ENCODE data around the gene SCGB1D1. TPM values are rescaled to one million over a fixed set of nuclear protein-coding genes. Genes with fewer than 3 reads are reported as not detected.

The SCGB1D1 gene
- total RNA-seq, 1 donor from 2014 or later: not detected

- Histone ChIP-seq H3K27ac (no peak overlapping the region), H3K79me2 (ENCODE audit: low read depth) (no peaks in the 10 kb centered on the region), H3K4me2 (no peak overlapping the region), H3K4me3 (no peak overlapping the region), H3K9ac (no peak overlapping the region), H3K27me3 (no peaks in the 10 kb centered on the region), H4K20me1 (ENCODE audit: low read depth) (no peaks in the 10 kb centered on the region), H3K36me3 (no peaks in the 10 kb centered on the region), H2AFZ (replicated peaks) (no peak overlapping the region), H3K4me1 (no peaks in the 10 kb centered on the region), H3F3A (ENCODE audit: low read depth) (peaks cover 7% of the 10 kb centered on the region), H3K9me3 (ENCODE audit: low read depth) (no peaks in the 10 kb centered on the region)
- no peak overlapping the region for H3K27ac Mint-ChIP-seq
- no peaks in the 10 kb centered on the region for H3K9me3 Mint-ChIP-seq
- no peak for DNase-seq (ENCODE audit: low spot score)
- no peaks in the 10 kb centered on the region for H3K4me1 Mint-ChIP-seq
- peaks cover 9% of the 10 kb centered on the region for H3K36me3 Mint-ChIP-seq
- H3K4me3 Mint-ChIP-seq: no peak overlapping the region
- H3K27me3 Mint-ChIP-seq (ENCODE audit: insufficient read depth, low read depth): peaks cover 2% of the 10 kb centered on the region
- TF ChIP-seq, protein P1, sequence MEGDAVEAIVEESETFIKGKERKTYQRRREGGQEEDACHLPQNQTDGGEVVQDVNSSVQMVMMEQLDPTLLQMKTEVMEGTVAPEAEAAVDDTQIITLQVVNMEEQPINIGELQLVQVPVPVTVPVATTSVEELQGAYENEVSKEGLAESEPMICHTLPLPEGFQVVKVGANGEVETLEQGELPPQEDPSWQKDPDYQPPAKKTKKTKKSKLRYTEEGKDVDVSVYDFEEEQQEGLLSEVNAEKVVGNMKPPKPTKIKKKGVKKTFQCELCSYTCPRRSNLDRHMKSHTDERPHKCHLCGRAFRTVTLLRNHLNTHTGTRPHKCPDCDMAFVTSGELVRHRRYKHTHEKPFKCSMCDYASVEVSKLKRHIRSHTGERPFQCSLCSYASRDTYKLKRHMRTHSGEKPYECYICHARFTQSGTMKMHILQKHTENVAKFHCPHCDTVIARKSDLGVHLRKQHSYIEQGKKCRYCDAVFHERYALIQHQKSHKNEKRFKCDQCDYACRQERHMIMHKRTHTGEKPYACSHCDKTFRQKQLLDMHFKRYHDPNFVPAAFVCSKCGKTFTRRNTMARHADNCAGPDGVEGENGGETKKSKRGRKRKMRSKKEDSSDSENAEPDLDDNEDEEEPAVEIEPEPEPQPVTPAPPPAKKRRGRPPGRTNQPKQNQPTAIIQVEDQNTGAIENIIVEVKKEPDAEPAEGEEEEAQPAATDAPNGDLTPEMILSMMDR (IDR thresholded peaks at IDR 0.05): no peak
- TF ChIP-seq EZH2phosphoT487 (IDR thresholded peaks at IDR 0.05): no peak
Observed at GRCh38 chr11:62153087-62153395, 37.0 kb upstream of the SCGB1D1 start.

DNA sequence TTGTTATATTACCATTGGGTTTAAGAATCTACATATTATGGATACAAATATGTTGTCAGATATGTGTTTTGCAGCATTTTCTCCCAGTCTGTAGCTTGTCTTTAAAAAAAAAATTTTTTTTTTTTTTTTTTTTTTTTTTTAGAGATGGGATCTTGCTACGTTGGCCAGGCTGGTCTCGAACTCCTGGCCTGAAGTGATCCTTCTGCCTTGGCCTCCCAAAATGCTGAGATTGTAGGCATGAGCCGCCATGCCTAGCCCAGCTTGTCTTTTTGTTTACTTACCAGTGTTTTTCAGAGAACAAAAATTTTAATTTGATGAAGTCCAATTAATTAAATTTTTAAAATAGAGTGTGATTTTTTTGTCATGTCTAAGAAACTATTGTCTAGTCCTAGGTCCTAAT lies 36.4 kb upstream of the SCGB1D1 start:
- Histone ChIP-seq H2AFZ (replicated peaks) (no peak overlapping the region), H3K4me3 (no peak overlapping the region), H3K9me3 (ENCODE audit: low read depth) (no peaks in the 10 kb centered on the region), H3F3A (ENCODE audit: low read depth) (peaks cover 7% of the 10 kb centered on the region), H3K4me1 (no peaks in the 10 kb centered on the region), H4K20me1 (ENCODE audit: low read depth) (no peaks in the 10 kb centered on the region), H3K27me3 (no peaks in the 10 kb centered on the region), H3K36me3 (no peaks in the 10 kb centered on the region), H3K79me2 (ENCODE audit: low read depth) (no peaks in the 10 kb centered on the region), H3K4me2 (no peak overlapping the region), H3K27ac (no peak overlapping the region), H3K9ac (no peak overlapping the region)
- DNase-seq (ENCODE audit: low spot score): no peak
- Mint-ChIP-seq H3K27me3 (ENCODE audit: insufficient read depth, low read depth) (peaks cover 2% of the 10 kb centered on the region), H3K27ac (no peak overlapping the region), H3K4me3 (no peak overlapping the region), H3K9me3 (no peaks in the 10 kb centered on the region), H3K36me3 (peaks cover 9% of the 10 kb centered on the region), H3K4me1 (no peaks in the 10 kb centered on the region)
- TF ChIP-seq EZH2 (IDR thresholded peaks at IDR 0.05) (no peak), EZH2phosphoT487 (IDR thresholded peaks at IDR 0.05) (no peak)
- TF ChIP-seq, protein P1 (IDR thresholded peaks at IDR 0.05): no peak

GRCh38 chr11:62157603-62158002 lies 32.4 kb upstream of the SCGB1D1 start:
- Mint-ChIP-seq H3K4me1 (no peaks in the 10 kb centered on the region), H3K9me3 (peaks cover 6% of the 10 kb centered on the region), H3K27ac (no peak overlapping the region), H3K4me3 (no peak overlapping the region), H3K36me3 (no peaks in the 10 kb centered on the region), H3K27me3 (ENCODE audit: insufficient read depth, low read depth) (peaks cover 6% of the 10 kb centered on the region)
- Histone ChIP-seq H3F3A (ENCODE audit: low read depth) (peaks cover 7% of the 10 kb centered on the region), H3K36me3 (no peaks in the 10 kb centered on the region), H3K4me3 (no peak overlapping the region), H3K4me2 (no peak overlapping the region), H3K79me2 (ENCODE audit: low read depth) (no peaks in the 10 kb centered on the region), H4K20me1 (ENCODE audit: low read depth) (no peaks in the 10 kb centered on the region), H2AFZ (replicated peaks) (no peak overlapping the region), H3K27ac (no peak overlapping the region), H3K9ac (no peak overlapping the region), H3K4me1 (no peaks in the 10 kb centered on the region), H3K9me3 (ENCODE audit: low read depth) (no peaks in the 10 kb centered on the region), H3K27me3 (peaks cover 11% of the 10 kb centered on the region)
- TF ChIP-seq EZH2 (IDR thresholded peaks at IDR 0.05) (no peak), EZH2phosphoT487 (IDR thresholded peaks at IDR 0.05) (no peak)
- TF ChIP-seq, protein P1 (IDR thresholded peaks at IDR 0.05): no peak
- no peak for DNase-seq (ENCODE audit: low spot score)

GRCh38 chr11:62166371-62166770 lies 23.6 kb upstream of the SCGB1D1 start:
- Histone ChIP-seq H3K36me3 (no peaks in the 10 kb centered on the region), H3K9ac (no peak overlapping the region), H3K27ac (no peak overlapping the region), H2AFZ (replicated peaks) (no peak overlapping the region), H3K4me2 (no peak overlapping the region), H3F3A (ENCODE audit: low read depth) (no peaks in the 10 kb centered on the region), H3K9me3 (ENCODE audit: low read depth) (no peaks in the 10 kb centered on the region), H3K27me3 (peaks cover 1% of the 10 kb centered on the region), H3K4me1 (no peaks in the 10 kb centered on the region), H4K20me1 (ENCODE audit: low read depth) (no peaks in the 10 kb centered on the region), H3K4me3 (no peak overlapping the region), H3K79me2 (ENCODE audit: low read depth) (no peaks in the 10 kb centered on the region)
- TF ChIP-seq, protein P1 (IDR thresholded peaks at IDR 0.05): no peak
- TF ChIP-seq EZH2phosphoT487 (IDR thresholded peaks at IDR 0.05) (no peak), EZH2 (IDR thresholded peaks at IDR 0.05) (no peak)
- Mint-ChIP-seq H3K27me3 (ENCODE audit: insufficient read depth, low read depth) (peaks cover 9% of the 10 kb centered on the region), H3K36me3 (no peaks in the 10 kb centered on the region), H3K9me3 (no peaks in the 10 kb centered on the region), H3K27ac (no peak overlapping the region), H3K4me3 (no peak overlapping the region), H3K4me1 (peaks cover 2% of the 10 kb centered on the region)
- no peak for DNase-seq (ENCODE audit: low spot score)
